Vagina (tissue), 2 donors: ENCODE data around the gene PTBP1. TPM values are rescaled to one million over a fixed set of nuclear protein-coding genes. Genes with fewer than 3 reads are reported as not detected.

ENCODE experiments used
- DNase-seq, 2 donors: peaks; one replicate each; pipeline ENCODE4 v3.0.0-alpha.2; 2017; ENCODE audit errors: extremely low spot score in 2 of 2
- H3K27ac ChIP-seq: fragments of 200-600 bp; sonication (generic); one replicate; pipeline ENCODE4 v1.5.1; 2019
- H3K27me3 ChIP-seq: fragments of 200-600 bp; sonication (generic); one replicate; pipeline ENCODE4 v1.5.1; 2019
- H3K36me3 ChIP-seq, 2 donors: fragments of 200-600 bp; sonication (generic); one replicate each; pipeline ENCODE4 v1.5.1; 2017 to 2019
- H3K4me1 ChIP-seq: fragments of 200-600 bp; sonication (generic); one replicate; pipeline ENCODE4 v1.5.1; 2019
- H3K4me3 ChIP-seq, 2 donors: fragments of 200-600 bp; sonication (generic); 1 replicate in 1 of 2; 2 replicates in 1 of 2; pipeline ENCODE4 v1.5.1; 2016 to 2019
- H3K9me3 ChIP-seq: fragments of 200-600 bp; sonication (generic); one replicate; pipeline ENCODE4 v1.5.1; 2019
- POLR2A ChIP-seq, 2 donors: fragments of 450-650 bp; IDR thresholded peaks; one replicate each; pipeline ENCODE4 v1.6.1; 2017; ENCODE audit warnings: antibody characterized with exemption in 2 of 2, mild to moderate bottlenecking in 2 of 2, moderate library complexity in 2 of 2
- POLR2AphosphoS5 ChIP-seq, 2 donors: sonication (generic); formaldehyde crosslinking; IDR thresholded peaks; one replicate each; pipeline ENCODE4 v1.9.0; 2017; ENCODE audit warnings: antibody characterized with exemption in 2 of 2, mild to moderate bottlenecking in 2 of 2, low read depth in 1 of 2; ENCODE audit not compliant: insufficient read depth in 1 of 2
- intact Hi-C: fragments of 100-400 bp; cut with DNase I; formaldehyde crosslinking; loops from one replicate; pipeline ENCODE4 v1.15.1; 2023
- total RNA-seq: library from RNA; depleted of rRNA; stranded (reverse); fragments of >200 nt; gene quantifications from one replicate; pipeline ENCODE4 v1.2.3, GENCODE V29; 2016
- TF ChIP-seq, protein P1 (sequence below), 3 experiments: fragments of 450-650 bp in 2 of 3; fragments of 200-600 bp in 1 of 3; sonication (generic) in 1 of 3; IDR thresholded peaks; one replicate each; pipeline ENCODE4 v1.5.1; 2017 to 2019; ENCODE audit warnings: antibody characterized with exemption in 3 of 3, mild to moderate bottlenecking in 2 of 3, moderate library complexity in 2 of 3

The PTBP1 gene
- total RNA-seq, 1 donor from 2014 or later, result 230 TPM

DNA sequence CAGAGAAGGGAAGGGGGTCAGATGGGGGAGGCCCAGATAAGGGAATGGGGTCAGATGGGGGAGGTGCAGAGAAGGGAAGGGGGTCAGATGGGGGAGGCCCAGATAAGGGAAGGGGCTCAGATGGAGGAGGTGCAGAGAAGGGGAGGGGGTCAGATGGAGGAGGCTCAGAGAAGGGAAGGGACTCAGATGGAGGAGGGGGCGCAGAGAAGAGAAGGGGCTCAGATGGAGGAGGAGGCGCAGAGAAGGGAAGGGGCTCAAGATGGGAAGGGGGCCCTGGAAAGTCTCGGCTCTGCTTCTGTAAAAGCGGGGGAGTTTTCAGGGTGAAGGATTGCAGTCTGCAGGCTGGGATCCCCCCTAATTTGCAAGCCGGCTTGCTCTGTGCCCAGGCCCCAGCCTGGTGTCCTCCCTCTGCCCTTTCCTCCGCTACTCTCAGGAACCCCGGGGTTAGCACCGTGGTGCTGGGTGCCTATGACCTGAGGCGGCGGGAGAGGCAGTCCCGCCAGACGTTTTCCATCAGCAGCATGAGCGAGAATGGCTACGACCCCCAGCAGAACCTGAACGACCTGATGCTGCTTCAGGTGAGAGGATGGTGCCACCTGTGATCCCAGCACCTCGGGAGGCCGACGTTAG, 32.0 kb downstream of the PTBP1 start:
- no peaks in the 10 kb centered on the region for H3K27me3 ChIP-seq
- no peak overlapping the region for H3K4me3 ChIP-seq
- no peaks in the 10 kb centered on the region for H3K4me1 ChIP-seq
- intact Hi-C loops, result no loop called here
- H3K36me3 ChIP-seq, result no peaks in the 10 kb centered on the region
- DNase-seq, result no peak
- no peak overlapping the region for H3K27ac ChIP-seq
- TF ChIP-seq, protein P1, sequence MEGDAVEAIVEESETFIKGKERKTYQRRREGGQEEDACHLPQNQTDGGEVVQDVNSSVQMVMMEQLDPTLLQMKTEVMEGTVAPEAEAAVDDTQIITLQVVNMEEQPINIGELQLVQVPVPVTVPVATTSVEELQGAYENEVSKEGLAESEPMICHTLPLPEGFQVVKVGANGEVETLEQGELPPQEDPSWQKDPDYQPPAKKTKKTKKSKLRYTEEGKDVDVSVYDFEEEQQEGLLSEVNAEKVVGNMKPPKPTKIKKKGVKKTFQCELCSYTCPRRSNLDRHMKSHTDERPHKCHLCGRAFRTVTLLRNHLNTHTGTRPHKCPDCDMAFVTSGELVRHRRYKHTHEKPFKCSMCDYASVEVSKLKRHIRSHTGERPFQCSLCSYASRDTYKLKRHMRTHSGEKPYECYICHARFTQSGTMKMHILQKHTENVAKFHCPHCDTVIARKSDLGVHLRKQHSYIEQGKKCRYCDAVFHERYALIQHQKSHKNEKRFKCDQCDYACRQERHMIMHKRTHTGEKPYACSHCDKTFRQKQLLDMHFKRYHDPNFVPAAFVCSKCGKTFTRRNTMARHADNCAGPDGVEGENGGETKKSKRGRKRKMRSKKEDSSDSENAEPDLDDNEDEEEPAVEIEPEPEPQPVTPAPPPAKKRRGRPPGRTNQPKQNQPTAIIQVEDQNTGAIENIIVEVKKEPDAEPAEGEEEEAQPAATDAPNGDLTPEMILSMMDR (IDR thresholded peaks at IDR 0.05), result no peak
- TF ChIP-seq POLR2A (IDR thresholded peaks at IDR 0.05) (no peak), POLR2AphosphoS5 (IDR thresholded peaks at IDR 0.05; ENCODE audit: insufficient read depth in 1 of 2, low read depth in 1 of 2) (no peak)
- H3K9me3 ChIP-seq, result no peaks in the 10 kb centered on the region

DNA sequence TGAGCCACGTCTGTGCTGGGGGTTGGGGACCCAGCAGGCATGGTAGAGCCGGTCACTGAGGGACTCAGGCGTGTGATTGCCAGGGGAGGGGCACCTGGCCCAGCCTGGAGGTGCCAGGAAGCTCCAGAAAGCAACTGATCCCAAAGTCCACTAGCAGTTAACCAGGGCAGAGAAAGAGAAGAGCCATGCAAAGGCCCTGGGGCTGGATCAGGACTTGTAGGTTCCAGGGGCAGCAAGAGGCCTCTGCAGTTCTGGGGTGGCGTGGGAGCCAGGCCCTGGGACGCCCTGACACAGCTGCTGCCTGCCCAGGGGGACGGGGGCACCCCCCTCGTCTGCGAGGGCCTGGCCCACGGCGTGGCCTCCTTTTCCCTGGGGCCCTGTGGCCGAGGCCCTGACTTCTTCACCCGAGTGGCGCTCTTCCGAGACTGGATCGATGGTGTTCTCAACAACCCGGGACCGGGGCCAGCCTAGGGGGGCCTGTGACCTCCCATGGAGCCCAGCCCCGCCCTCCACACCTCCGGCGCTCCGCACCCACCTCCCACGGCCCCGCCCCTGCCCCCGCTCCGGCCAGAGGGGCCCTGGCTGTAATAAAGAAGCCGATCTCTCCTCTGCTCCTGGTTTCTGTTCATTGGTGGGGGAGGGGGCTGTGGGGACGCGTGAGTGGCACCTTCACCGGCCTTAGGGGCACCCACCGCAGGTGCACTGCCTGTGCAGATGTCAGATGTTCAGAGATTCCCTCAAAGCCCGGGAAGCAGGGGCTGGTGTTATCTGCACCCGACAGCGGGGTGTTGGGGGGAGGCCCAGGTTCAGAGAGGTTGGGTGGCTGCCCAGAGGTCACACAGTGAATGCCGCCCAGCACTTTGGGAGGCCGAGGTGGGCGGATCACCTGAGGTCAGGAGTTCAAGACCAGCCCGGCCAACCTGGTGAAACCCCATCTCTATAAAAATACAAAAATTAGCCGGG, 34.4 kb downstream of the PTBP1 start:
- Histone ChIP-seq H3K9me3 (no peaks in the 10 kb centered on the region), H3K4me3 (no peak overlapping the region), H3K36me3 (no peaks in the 10 kb centered on the region), H3K27me3 (no peaks in the 10 kb centered on the region), H3K4me1 (no peaks in the 10 kb centered on the region), H3K27ac (no peak overlapping the region)
- TF ChIP-seq, protein P1 (IDR thresholded peaks at IDR 0.05), result no peak
- no peak for TF ChIP-seq POLR2AphosphoS5 (IDR thresholded peaks at IDR 0.05; ENCODE audit: insufficient read depth in 1 of 2, low read depth in 1 of 2)
- TF ChIP-seq POLR2A (IDR thresholded peaks at IDR 0.05), result no peak
- no peak for DNase-seq
- intact Hi-C loops, result no loop called here

DNA sequence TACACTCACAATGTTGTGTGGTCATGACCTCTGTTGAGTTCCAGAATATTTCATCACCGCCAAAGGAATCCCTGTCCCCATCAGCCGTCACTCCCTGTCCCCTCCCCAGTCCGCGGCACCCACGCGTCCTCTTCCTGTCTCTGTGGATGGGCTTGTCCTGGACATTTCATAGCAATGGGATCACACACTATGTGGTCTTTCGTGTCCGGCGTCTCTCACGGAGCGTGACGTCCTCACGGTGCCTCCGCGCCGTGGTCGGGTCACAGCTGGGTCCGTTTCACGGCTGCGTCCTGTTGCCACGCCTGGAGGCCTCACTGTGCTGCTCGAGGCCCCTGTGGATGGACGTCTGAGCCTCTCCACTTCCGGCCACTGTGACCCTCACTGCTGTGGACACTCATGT, 37.0 kb downstream of the PTBP1 start:
- intact Hi-C loops, result no loop called here
- TF ChIP-seq POLR2A (IDR thresholded peaks at IDR 0.05) (no peak), POLR2AphosphoS5 (IDR thresholded peaks at IDR 0.05; ENCODE audit: insufficient read depth in 1 of 2, low read depth in 1 of 2) (no peak)
- TF ChIP-seq, protein P1 (IDR thresholded peaks at IDR 0.05), result no peak
- H3K27me3 ChIP-seq, result no peaks in the 10 kb centered on the region
- no peaks in the 10 kb centered on the region for H3K4me1 ChIP-seq
- no peak overlapping the region for H3K4me3 ChIP-seq
- H3K27ac ChIP-seq, result no peak overlapping the region
- H3K9me3 ChIP-seq, result no peaks in the 10 kb centered on the region
- DNase-seq, result no peak
- H3K36me3 ChIP-seq, result no peaks in the 10 kb centered on the region

DNA sequence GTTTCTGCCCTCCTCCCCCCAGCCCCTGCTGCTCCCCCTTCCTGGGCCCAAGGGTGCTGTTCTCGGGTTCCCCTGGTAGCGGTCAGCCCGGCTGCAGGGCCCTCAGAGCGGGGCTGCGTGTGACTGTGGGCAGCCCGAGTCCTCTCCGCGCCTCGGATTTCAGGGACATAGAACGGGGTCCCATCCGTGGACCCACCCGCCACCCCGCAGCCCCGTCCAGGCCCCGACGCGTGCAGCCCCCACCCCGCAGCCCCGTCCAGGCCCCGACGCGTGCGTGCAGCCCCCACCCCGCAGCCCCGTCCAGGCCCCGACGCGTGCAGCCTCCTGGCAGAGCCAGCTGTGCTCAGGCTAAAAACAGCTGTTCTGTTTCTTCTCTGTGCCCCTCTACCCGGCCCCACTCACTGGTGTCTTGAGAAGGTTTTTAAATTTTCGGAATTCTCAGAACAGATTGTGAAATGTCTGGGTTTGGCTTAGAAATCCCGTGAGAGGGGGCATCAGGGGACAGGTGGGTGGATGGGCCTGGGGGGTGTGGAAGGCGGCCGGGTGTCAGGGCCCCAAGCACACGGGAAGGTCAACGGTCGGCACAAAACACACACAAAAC, 38.1 kb downstream of the PTBP1 start:
- no peaks in the 10 kb centered on the region for H3K4me1 ChIP-seq
- no peak overlapping the region for H3K27ac ChIP-seq
- TF ChIP-seq, protein P1 (IDR thresholded peaks at IDR 0.05), result no peak
- TF ChIP-seq POLR2AphosphoS5 (IDR thresholded peaks at IDR 0.05; ENCODE audit: insufficient read depth in 1 of 2, low read depth in 1 of 2), result no peak
- no peak for TF ChIP-seq POLR2A (IDR thresholded peaks at IDR 0.05)
- no peaks in the 10 kb centered on the region for H3K36me3 ChIP-seq
- no peak overlapping the region for H3K4me3 ChIP-seq
- no peaks in the 10 kb centered on the region for H3K9me3 ChIP-seq
- H3K27me3 ChIP-seq, result no peaks in the 10 kb centered on the region
- DNase-seq, result no peak
- intact Hi-C loops, result no loop called here
